Fibroblast of skin of right biceps (primary cell): ENCODE results near the gene FGF2.
"Not testable (repeated sequence)": the region's sequence is repeated elsewhere in the genome, so short reads cannot be mapped to it uniquely, and the experiment has no call there.

Experiments
- DNase-seq: peaks from one replicate; pipeline ENCODE4 v3.0.0-alpha.2; 2013

The FGF2 gene

GRCh38 chr4:122847931-122848330, 21.3 kb downstream of the FGF2 start:
- no peak for DNase-seq

- DNase-seq, result not testable (repeated sequence)
These were observed 23.2 kb downstream of the FGF2 start for GRCh38 chr4:122849789-122850188.

- DNase-seq, result no peak
These were observed 24.9 kb downstream of the FGF2 start for GRCh38 chr4:122851568-122851967.

- DNase-seq, result no peak
These were observed 28.1 kb downstream of the FGF2 start for GRCh38 chr4:122854447-122855352.

- DNase-seq, result no peak
These were observed 28.8 kb downstream of the FGF2 start for GRCh38 chr4:122855353-122855890.

- no peak for DNase-seq
These were observed 30.5 kb downstream of the FGF2 start for GRCh38 chr4:122857160-122857559.

GRCh38 chr4:122858705-122859104, 32.1 kb downstream of the FGF2 start:
- no peak for DNase-seq

GRCh38 chr4:122861172-122861943, 34.7 kb downstream of the FGF2 start:
- no peak for DNase-seq

- no peak for DNase-seq
These were observed 37.0 kb downstream of the FGF2 start for GRCh38 chr4:122863639-122864038.

- peak; percentile 42 for DNase-seq
These were observed 38.8 kb downstream of the FGF2 start for GRCh38 chr4:122865425-122865824.

- DNase-seq, result not testable (repeated sequence)
These were observed 41.6 kb downstream of the FGF2 start for GRCh38 chr4:122868235-122868634.

- no peak for DNase-seq
These were observed 46.5 kb downstream of the FGF2 start for GRCh38 chr4:122873146-122873545.

GRCh38 chr4:122873821-122874593, 47.4 kb downstream of the FGF2 start:
- DNase-seq, result peak; percentile 88

GRCh38 chr4:122875949-122876348, 49.3 kb downstream of the FGF2 start:
- DNase-seq, result no peak

- DNase-seq, result no peak
These were observed 49.8 kb downstream of the FGF2 start for GRCh38 chr4:122876456-122876855.

- DNase-seq, result no peak
These were observed 52.4 kb downstream of the FGF2 start for GRCh38 chr4:122879001-122879400.

- DNase-seq, result no peak
These were observed 56.5 kb downstream of the FGF2 start for GRCh38 chr4:122882857-122883735.

GRCh38 chr4:122884499-122884898, 57.9 kb downstream of the FGF2 start:
- DNase-seq, result no peak

- DNase-seq, result no peak
These were observed 63.1 kb downstream of the FGF2 start for GRCh38 chr4:122889726-122890125.

GRCh38 chr4:122890147-122890795, 63.6 kb downstream of the FGF2 start:
- DNase-seq, result no peak

GRCh38 chr4:122894827-122895226, 68.2 kb downstream of the FGF2 start:
- no peak for DNase-seq
